ENCODE results near the gene TOM1L2. TPM values are rescaled to one million over a fixed set of nuclear protein-coding genes. Genes with fewer than 3 reads are reported as not detected.

The TOM1L2 gene
- total RNA-seq, 1 donor from 2014 or later, result 4.3 TPM

GRCh38 chr17:17811381-17812210, 160.6 kb downstream of the TOM1L2 start:
- peaks cover 42% of the 10 kb centered on the region for H3F3A ChIP-seq (ENCODE audit: low read depth)
- no peak overlapping the region for H3K4me3 ChIP-seq
- H3K36me3 Mint-ChIP-seq, result peaks cover 7% of the 10 kb centered on the region
- H3K27me3 Mint-ChIP-seq (ENCODE audit: insufficient read depth, low read depth), result peaks cover 13% of the 10 kb centered on the region
- H3K27me3 ChIP-seq, result peaks cover 27% of the 10 kb centered on the region
- no peak overlapping the region for H2AFZ ChIP-seq (replicated peaks)
- peak; percentile 47 for DNase-seq (ENCODE audit: low spot score)
- H3K79me2 ChIP-seq (ENCODE audit: low read depth), result no peaks in the 10 kb centered on the region
- H3K4me2 ChIP-seq, result peak overlapping the region; percentile 60
- peaks cover 79% of the 10 kb centered on the region for H4K20me1 ChIP-seq (ENCODE audit: low read depth)
- H3K27ac Mint-ChIP-seq, result peak overlapping the region; percentile 76
- no peaks in the 10 kb centered on the region for H3K9me3 Mint-ChIP-seq
- TF ChIP-seq EZH2phosphoT487 (IDR thresholded peaks at IDR 0.05) (no peak), EZH2 (IDR thresholded peaks at IDR 0.05) (no peak)
- TF ChIP-seq, protein P1, sequence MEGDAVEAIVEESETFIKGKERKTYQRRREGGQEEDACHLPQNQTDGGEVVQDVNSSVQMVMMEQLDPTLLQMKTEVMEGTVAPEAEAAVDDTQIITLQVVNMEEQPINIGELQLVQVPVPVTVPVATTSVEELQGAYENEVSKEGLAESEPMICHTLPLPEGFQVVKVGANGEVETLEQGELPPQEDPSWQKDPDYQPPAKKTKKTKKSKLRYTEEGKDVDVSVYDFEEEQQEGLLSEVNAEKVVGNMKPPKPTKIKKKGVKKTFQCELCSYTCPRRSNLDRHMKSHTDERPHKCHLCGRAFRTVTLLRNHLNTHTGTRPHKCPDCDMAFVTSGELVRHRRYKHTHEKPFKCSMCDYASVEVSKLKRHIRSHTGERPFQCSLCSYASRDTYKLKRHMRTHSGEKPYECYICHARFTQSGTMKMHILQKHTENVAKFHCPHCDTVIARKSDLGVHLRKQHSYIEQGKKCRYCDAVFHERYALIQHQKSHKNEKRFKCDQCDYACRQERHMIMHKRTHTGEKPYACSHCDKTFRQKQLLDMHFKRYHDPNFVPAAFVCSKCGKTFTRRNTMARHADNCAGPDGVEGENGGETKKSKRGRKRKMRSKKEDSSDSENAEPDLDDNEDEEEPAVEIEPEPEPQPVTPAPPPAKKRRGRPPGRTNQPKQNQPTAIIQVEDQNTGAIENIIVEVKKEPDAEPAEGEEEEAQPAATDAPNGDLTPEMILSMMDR (IDR thresholded peaks at IDR 0.05), result no peak
- no peak overlapping the region for H3K27ac ChIP-seq
- H3K36me3 ChIP-seq, result no peaks in the 10 kb centered on the region
- peaks cover 36% of the 10 kb centered on the region for H3K4me1 Mint-ChIP-seq
- peaks cover 30% of the 10 kb centered on the region for H3K4me1 ChIP-seq
- H3K9ac ChIP-seq, result no peak overlapping the region
- peak overlapping the region; percentile 48 for H3K4me3 Mint-ChIP-seq
- no peaks in the 10 kb centered on the region for H3K9me3 ChIP-seq (ENCODE audit: low read depth)

- TF ChIP-seq EZH2phosphoT487 (IDR thresholded peaks at IDR 0.05), result no peak
- TF ChIP-seq, protein P1 (IDR thresholded peaks at IDR 0.05), result no peak
- TF ChIP-seq EZH2 (IDR thresholded peaks at IDR 0.05), result no peak
- Histone ChIP-seq H3K4me1 (peaks cover 30% of the 10 kb centered on the region), H3K9ac (no peak overlapping the region), H3K9me3 (ENCODE audit: low read depth) (no peaks in the 10 kb centered on the region), H3K27ac (no peak overlapping the region), H3K4me2 (peak overlapping the region; percentile 67), H3K36me3 (no peaks in the 10 kb centered on the region), H3K27me3 (peaks cover 27% of the 10 kb centered on the region), H2AFZ (replicated peaks) (no peak overlapping the region), H3K4me3 (no peak overlapping the region), H4K20me1 (ENCODE audit: low read depth) (peaks cover 85% of the 10 kb centered on the region), H3K79me2 (ENCODE audit: low read depth) (no peaks in the 10 kb centered on the region), H3F3A (ENCODE audit: low read depth) (peaks cover 42% of the 10 kb centered on the region)
- peaks cover 11% of the 10 kb centered on the region for H3K36me3 Mint-ChIP-seq
- peaks cover 17% of the 10 kb centered on the region for H3K27me3 Mint-ChIP-seq (ENCODE audit: insufficient read depth, low read depth)
- no peaks in the 10 kb centered on the region for H3K9me3 Mint-ChIP-seq
- peaks cover 38% of the 10 kb centered on the region for H3K4me1 Mint-ChIP-seq
- no peak overlapping the region for H3K4me3 Mint-ChIP-seq
- H3K27ac Mint-ChIP-seq, result no peak overlapping the region
- no peak for DNase-seq (ENCODE audit: low spot score)
These were observed 161.3 kb downstream of the TOM1L2 start for GRCh38 chr17:17810895-17811248.

GRCh38 chr17:17810084-17810894, 161.9 kb downstream of the TOM1L2 start:
- Histone ChIP-seq H3K27me3 (peaks cover 27% of the 10 kb centered on the region), H4K20me1 (ENCODE audit: low read depth) (peaks cover 86% of the 10 kb centered on the region), H3K4me1 (peaks cover 30% of the 10 kb centered on the region), H3F3A (ENCODE audit: low read depth) (peaks cover 42% of the 10 kb centered on the region), H3K4me2 (peak overlapping the region; percentile 67), H3K27ac (no peak overlapping the region), H3K36me3 (no peaks in the 10 kb centered on the region), H2AFZ (replicated peaks) (no peak overlapping the region), H3K9me3 (ENCODE audit: low read depth) (no peaks in the 10 kb centered on the region), H3K79me2 (ENCODE audit: low read depth) (no peaks in the 10 kb centered on the region), H3K9ac (no peak overlapping the region), H3K4me3 (peak overlapping the region; percentile 33)
- H3K4me1 Mint-ChIP-seq, result peaks cover 35% of the 10 kb centered on the region
- peaks cover 10% of the 10 kb centered on the region for H3K36me3 Mint-ChIP-seq
- peak overlapping the region; percentile 68 for H3K4me3 Mint-ChIP-seq
- H3K27me3 Mint-ChIP-seq (ENCODE audit: insufficient read depth, low read depth), result peaks cover 19% of the 10 kb centered on the region
- TF ChIP-seq EZH2 (IDR thresholded peaks at IDR 0.05), result no peak
- TF ChIP-seq, protein P1 (IDR thresholded peaks at IDR 0.05), result peak; percentile 29
- H3K27ac Mint-ChIP-seq, result no peak overlapping the region
- no peaks in the 10 kb centered on the region for H3K9me3 Mint-ChIP-seq
- DNase-seq (ENCODE audit: low spot score), result peak; percentile 90
